ENCODE measurements around the gene RIN1. TPM values are rescaled to one million over a fixed set of nuclear protein-coding genes. Genes with fewer than 3 reads are reported as not detected.

The RIN1 gene
- total RNA-seq, 2 experiments from 2014 or later: 0.53 to 0.75 TPM

DNA sequence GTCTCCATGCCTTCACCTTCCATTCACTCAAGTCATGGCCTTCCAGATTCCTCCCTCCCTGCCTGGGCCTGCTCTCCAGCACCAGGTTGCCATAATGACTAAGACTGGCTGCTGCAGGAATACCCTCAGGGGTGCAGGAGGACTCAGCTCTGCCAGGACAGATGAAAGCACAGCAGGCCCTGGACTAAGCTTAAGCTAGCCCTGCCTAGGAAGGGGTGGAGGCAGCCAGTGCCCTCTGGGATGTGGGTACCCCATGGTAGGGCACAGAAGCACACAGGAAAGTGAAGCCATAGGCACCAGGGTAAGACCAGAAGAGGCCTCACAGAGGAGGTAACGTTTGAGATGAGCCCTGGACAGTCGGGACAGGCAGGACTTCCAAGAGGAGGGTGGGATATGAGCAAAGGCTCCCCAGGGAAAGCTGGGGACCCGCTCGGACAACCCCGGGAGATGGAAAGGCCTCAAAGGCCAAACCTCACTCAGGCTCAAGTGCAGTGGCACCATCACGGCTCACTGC is 3.0 kb upstream of the RIN1 start:
- ChIA-PET CTCF (interaction anchor here (1.8 kb wide), 1 partner anchor 28 kb away, joined by 7 read pairs; no protein-coding TSS in a partner anchor), POLR2A (no interaction called here)

DNA sequence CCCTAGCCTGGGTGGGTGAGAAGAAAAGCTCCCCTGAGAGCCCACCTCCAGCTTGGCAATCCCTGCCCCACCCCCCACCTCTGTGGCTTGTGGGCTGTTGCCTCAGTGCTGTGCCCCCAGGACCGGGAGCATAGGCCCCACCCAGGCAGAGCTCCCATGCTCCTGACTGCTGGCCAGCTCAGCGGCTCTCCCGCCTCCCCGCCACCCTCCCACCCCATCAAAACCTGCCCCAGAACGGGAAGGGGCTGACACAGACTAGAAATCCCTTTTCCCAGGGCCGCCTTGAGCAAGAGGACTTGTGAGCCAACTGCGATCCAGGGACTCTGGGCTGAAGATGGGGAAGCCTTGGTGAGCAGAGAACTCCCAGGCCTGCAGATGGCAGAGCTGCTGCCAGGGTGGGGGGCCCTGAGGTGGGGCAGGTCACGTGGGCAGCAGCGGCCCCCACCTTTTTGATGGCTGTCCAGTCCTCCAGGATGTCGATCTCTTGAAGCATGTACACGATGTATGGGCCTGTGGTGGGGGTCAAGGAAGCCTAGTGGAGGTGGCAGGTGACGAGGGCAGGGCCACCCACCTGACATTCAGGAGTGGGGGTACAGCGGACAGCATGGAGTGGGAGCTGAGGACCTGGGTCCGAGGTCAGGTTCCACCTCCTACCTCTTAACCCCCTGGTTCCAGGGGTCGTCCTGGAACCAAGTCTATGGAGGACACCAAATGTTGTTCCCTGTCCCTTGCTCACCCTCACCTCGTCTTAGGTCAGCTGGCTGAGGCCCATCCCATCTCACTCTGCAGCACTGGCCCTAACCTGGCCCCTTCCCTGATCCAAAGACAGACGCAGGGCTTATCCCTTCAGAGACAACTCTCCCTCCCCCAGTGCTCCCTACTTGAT is 2.3 kb upstream of the RIN1 start:
- POLR2A ChIA-PET: interaction anchor here (0.9 to 1.3 kb wide), 2 partner anchors 8 to 26 kb away, joined by 3 to 7 read pairs; no protein-coding TSS in a partner anchor
- CTCF ChIA-PET: interaction anchor here (0.6 to 1.8 kb wide), 7 partner anchors 9 to 93 kb away, joined by 3 to 7 read pairs (median 3); partner anchors contain the start of gene B4GAT1

DNA sequence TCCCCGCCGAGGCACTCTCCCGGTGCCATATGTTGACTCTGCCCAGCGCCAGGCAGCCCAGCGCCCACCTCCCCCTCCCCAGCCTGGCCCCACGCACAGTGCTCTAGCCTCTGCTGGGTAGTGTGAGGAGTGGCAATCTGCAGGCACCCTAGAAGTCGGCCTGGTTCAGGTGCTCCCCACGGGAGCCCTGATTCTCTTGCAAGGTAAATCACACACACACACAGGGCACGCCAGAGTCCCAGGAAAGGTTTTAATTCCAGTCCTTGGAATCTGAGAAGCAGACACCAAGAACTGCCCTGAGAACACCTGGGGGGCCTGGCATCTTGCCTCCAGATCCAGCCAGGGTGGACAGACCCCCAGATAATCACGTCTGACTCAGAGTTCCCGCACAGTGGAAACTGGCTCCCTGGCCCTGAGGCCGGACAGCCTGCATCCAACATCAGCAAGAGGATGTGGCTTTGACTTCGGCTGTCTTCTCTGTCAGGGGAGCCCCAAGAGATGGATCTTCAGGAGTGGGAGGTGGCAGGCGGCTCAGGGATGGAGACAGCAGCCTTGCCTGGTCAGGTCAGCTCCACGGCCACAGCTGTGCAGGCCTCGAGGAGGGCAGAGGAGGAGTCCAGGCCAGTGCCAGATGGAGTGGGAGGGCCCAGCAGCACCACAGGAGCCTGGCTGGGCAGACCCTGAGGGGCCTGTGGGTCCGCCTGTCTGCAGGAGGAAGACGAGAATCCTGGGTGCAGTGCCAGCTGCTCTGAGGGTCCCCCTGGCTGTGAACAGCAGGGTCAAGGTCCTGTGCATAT is 1.1 kb upstream of the RIN1 start:
- CTCF ChIA-PET: interaction anchor here (0.9 to 2.3 kb wide), 5 partner anchors 8 to 26 kb away, joined by 3 to 11 read pairs (median 5); partner anchors contain the start of gene BRMS1

DNA sequence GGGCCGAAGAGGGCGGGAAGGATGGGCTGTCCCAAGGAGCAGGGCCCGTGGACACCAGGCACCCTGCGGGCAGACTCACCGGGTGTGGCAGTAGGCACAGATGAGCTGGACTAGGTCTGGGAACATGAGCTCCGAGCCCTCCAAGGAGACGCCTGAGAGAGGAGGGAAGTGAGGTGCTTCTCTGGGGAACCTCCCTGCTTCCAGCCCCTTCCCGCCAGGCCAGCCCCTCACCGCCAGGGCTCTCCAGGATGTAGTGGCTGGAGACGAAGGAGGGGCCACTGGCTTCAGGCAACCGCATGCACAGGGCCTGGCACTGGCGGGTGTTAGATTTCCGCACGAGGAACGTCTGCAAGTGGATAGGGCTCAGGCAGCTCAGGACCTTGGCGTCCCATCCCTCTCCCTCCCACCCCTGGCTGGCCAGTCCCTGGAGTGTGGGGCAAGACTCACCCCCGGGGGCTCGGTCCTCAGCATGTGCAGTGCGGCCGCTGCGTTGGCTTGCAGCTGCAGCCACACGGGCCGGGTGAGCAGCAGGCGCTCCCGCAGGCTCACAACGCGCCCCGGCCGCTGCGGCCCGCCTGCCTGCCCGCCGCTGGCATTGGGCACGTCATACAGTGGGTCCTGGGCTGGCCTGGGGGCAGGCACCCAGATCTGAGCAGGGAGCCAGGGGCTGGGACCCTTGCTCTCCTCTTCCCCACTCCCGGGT is 552 bp downstream of the RIN1 start:
- ChIA-PET POLR2A (interaction anchor here (0.7 to 1.0 kb wide), 4 partner anchors 13 to 46 kb away, joined by 3 to 4 read pairs (median 3); partner anchors contain the start of genes SLC29A2 and YIF1A), CTCF (interaction anchor here (1.0 to 8.5 kb wide), 6 partner anchors 9 to 86 kb away, joined by 3 to 111 read pairs (median 4); partner anchors contain the start of genes BRMS1 and CD248)

More for the DNA sequence above, 1.1 kb upstream of the RIN1 start:
- POLR2A ChIA-PET: interaction anchor here (0.9 to 1.3 kb wide), 2 partner anchors 9 to 25 kb away, joined by 3 to 7 read pairs; no protein-coding TSS in a partner anchor

DNA sequence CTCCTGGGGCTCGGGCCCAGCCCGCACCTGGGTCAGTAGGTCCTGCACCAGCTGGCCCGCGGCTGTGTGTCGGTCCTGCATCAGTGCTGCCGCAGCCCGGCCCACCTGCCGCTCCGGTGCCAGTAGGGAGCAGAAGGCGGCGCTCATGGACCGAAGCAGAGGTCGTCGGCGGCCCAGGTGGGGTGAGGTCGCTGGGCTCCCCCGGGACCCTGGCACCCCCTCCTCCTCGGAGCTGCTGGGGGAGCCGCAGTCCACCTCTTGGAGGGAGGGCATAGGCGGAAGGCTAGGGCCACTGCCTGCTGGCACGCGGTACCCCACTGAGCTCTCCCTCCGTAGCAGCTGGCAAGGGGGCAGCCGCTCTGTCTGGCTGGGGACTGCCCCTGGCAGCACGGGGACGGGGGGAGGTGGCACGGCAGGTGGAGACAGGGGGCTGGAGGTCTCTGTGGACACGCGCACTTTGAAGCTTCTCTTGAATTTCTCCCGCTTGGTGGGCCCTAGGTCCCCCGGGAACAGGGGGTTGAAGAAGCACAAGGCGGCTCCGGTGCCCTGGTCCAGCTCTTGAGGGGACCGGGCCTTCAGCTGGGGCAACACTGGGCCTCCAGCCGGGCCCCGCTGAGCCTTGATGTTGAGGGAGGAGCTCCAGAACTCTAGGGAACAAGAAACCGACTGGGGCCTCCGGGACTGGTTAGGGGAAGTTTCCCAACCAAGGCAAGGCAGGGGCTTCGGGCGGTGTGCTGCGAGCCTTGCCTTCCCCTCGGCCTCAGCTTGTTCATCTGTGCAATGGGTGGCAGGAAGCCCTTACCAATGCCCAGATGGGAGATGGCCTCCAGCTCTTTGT is 1.4 kb downstream of the RIN1 start:
- ChIA-PET CTCF (interaction anchor here (1.0 to 8.5 kb wide), 4 partner anchors 8 to 52 kb away, joined by 3 to 111 read pairs (median 8); partner anchors contain the start of genes BRMS1 and CD248), POLR2A (interaction anchor here (0.9 kb wide), 1 partner anchor 22 kb away, joined by 3 read pairs; no protein-coding TSS in a partner anchor)

DNA sequence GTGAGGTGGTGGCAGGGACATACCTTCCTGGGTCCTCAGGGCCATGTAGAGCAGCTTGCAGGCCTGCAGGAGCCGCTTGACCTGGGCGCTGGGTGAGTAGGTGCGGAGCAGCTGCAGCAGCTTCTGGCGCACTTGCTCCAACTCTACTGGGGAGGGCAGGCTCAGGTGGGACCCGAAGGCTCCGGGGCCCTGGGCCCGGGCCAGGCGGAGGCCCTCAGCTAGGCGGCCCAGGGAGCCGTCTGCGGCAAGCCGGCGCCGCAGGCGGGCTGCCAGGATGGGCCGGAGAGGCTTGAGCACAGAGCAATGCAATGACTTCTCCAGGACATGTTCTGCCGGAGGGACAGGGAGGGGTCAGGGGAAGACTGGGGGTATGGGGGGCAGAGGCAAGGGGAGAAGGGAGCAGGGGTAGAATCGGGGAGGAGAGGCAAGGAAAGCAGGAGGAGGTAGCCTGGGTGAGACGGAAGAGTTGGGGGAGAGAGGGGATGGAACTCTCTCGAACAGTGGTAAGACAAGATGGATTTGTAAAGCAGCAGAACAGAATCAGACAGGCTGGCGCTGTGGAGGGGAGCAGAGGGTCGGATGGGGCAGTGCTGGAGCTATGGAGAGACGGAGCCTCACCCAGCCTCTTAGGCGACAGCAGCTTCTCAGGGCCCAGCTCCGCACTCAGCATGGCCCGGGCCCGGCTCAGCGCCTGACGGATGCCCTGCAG is 2.2 kb downstream of the RIN1 start:
- ChIA-PET CTCF (interaction anchor here (8.5 kb wide), 1 partner anchor 19 kb away, joined by 111 read pairs; the partner anchor contains the start of gene CD248), POLR2A (no interaction called here)

DNA sequence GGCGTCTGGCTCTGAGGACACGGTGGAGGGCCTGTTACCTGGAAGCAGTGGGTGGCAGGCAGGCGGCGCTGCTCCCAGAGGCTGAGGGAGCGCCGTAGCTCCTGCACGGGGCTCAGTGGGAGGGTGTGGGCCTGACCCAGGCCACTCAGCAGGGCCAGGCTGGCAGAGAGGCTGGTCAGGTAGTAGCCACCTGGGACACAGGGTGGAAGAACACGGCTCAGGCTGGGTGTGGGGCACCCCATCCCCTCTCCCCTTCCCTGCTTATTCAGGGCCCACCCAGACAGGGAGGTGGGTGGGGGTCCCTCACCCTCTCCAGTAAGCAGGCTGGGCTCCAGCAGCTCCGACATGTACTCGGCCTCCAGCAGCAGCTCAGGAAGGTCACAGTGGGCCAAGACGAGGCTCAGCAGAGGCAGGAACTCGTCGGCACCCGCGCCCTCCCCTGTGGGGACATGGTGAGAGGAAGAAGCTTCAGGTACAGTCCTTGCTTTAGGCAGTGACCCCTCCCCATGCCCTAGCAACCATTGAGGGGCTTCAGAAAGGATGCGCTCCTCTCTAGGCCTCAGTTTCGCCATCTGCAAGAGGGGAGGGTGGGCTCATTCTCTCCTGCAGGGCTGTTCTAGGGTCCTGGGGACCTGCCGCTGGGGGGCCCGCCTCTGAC is 2.9 kb downstream of the RIN1 start:
- CTCF ChIA-PET: interaction anchor here (8.5 kb wide), 1 partner anchor 18 kb away, joined by 111 read pairs; the partner anchor contains the start of gene CD248
- POLR2A ChIA-PET: no interaction called here

DNA sequence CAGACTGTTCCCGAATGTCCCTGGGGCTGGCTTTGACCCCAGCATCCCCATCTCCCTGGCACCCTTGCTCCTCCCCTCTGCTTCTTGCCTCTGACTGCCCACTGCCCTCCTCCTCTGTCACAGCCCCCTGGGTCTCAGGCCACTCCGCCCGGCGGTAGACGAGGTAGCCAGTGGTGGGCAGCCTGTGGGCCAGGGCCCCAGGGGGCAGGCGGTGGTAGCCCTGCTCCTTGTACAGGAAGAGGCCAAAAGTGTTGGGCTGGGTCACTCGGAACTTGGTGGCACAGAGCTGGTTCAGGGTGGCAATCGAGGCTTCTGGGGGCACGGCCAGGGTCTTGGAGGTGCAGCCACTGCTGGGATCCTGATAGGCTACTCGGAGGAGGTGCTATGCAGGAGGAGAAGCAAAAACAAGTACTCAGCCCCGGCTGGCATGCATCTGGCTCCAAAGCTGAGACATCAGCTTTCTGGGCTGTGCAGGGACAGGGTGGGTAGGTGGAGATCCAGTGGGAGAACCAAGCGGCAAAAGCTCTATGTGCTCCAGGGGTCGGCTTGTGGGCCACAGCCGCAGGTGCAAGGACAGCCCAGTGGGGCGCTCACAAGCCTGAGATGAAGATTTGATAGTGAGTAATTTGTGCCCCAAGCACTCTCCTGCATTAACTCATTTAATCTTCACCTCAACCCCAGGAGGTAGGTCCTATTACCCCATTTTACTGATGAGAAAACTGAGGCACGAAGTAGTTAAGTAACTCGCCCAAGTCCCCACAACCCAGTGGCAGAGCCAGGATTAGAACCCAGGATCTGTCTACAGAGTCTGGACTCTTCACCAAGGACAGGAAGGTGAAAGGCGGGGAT is 3.6 kb downstream of the RIN1 start:
- ChIA-PET CTCF (interaction anchor here (0.6 to 8.5 kb wide), 2 partner anchors 18 to 41 kb away, joined by 4 to 111 read pairs; partner anchors contain the start of gene CD248), POLR2A (no interaction called here)

DNA sequence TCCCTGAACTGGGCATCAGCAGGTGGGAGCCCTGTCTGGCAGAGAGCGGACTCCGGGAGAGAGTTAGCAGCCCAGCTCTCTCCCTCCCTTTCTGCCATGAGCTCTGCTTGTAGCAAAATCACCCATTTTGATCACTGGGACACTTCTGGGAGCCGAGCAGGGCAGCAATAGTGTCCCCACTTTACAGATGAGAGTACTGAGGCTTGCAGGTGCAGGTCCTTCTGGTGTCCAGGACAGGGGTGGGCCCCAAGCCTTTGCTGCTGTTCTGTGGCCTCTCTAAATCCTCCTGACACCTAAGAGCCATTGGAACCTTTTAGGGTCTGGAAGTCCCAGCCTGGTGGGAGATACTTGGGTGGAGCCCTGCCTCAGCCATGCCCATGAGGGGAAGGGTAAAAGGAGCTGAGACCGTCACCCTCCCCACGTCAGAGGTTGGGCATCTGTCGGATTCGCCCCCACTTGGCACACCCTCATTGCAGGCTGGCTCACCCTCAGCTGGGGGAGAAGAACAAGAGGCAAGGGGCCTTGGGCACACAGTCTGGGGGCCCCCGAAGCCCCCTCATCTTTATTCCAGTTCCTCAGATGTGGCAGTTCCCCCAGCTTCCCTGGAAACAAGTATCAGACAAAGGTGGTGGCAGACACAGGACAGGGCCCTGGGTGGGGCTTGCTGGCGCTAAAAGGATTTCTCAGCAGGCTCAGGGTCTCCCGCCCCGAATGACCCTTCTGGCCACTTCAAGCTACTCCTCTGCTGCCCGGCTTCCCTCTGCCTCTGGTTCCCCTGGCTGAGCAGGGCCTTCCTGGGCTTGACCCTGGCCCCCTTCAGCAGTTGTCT is 4.5 kb downstream of the RIN1 start:
- ChIA-PET CTCF (interaction anchor here (0.6 to 8.5 kb wide), 2 partner anchors 17 to 42 kb away, joined by 4 to 111 read pairs; partner anchors contain the start of gene CD248), POLR2A (no interaction called here)

DNA sequence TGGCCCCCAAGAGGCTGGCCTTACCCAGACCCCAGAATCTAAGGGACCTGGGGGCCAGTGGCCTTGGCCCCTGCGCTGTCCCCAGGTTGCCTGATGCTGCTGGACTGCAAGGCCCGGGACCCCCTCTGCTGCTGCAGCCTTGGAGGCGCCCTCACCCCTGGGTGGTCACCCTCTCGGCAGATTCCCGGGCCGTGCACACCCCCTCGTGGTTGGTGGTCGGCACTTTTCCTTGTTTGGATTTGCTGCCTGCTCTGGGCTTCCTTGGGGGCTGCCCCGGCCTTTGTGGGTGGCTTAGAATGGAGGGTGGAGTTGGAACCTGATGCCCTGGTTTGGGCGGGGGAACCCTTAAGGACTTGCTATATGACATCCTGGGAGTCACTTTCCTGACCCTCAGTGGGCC is 5.3 kb downstream of the RIN1 start:
- ChIA-PET CTCF (interaction anchor here (8.5 kb wide), 1 partner anchor 16 kb away, joined by 111 read pairs; the partner anchor contains the start of gene CD248), POLR2A (no interaction called here)

DNA sequence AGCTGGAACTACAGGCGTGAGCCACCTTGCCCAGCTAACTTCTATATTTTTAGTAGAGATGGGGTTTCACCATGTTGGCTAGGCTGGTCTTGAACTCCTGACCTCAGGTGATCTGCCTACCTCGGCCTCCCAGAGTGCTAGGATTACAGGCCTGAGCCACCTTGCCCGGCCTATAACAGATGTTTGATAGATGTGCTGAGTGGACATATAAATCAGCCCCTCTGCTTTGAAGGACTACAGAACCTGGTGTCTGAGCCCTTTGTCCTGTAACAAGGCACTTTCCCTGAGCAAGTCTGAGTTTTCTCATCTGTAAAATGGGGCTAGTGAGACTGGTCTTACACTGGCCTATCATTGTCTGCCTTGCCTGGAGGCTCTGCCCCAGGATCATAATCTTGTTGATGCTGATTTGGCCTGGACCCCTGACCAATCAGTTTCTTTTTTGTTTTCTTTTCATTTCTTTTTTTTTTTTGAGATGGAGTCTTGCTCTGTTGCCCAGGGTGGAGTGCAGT is 7.0 kb downstream of the RIN1 start:
- ChIA-PET CTCF (interaction anchor here (0.7 to 8.5 kb wide), 5 partner anchors 14 to 209 kb away, joined by 3 to 111 read pairs (median 5); partner anchors contain the start of genes BRMS1 and CD248), POLR2A (interaction anchor here (0.7 kb wide), 1 partner anchor 12 kb away, joined by 3 read pairs; no protein-coding TSS in a partner anchor)

DNA sequence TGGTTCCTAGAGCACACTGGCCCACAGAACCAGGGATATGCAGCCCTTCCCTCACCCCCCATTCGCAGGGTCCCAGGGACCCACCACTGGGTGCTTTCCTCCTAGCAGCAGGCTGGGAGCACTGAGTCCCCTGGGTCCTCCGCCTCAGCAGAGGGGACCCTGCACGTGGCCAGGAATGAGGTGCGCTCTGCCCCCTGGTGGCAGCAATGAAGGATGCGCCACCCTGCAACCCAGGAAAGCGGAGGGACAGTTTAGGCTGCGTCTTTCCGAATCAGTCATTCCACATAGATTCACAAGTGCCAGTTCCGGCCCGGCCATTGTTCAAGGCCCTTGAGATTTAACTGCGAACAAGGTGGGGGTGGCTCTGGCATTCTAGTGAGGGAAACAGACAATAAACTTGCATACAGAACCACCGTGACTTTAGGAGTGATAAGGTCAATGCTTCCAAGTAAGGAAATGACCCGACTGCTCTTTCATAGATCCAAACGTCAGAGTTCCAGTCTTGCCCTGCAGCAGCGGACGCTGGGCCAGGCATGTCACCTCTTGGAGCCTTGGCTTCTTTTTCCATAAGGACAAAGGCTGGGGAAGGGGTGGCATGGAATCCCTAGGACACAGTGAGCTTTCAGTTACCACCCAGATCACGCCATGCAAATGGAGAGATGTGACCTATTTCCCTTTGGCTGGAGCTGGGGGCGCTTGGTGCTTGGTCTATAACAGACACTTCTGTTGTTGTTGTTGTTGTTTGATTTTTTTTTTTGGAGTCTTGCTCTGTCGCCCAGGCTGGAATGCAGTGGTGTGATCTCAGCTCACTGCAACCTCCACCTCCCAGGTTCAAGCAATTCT is 7.7 kb downstream of the RIN1 start:
- ChIA-PET POLR2A (interaction anchor here (0.7 kb wide), 1 partner anchor 11 kb away, joined by 3 read pairs; no protein-coding TSS in a partner anchor), CTCF (interaction anchor here (0.9 to 8.5 kb wide), 4 partner anchors 13 to 79 kb away, joined by 4 to 111 read pairs (median 5); partner anchors contain the start of genes BRMS1 and CD248)

DNA sequence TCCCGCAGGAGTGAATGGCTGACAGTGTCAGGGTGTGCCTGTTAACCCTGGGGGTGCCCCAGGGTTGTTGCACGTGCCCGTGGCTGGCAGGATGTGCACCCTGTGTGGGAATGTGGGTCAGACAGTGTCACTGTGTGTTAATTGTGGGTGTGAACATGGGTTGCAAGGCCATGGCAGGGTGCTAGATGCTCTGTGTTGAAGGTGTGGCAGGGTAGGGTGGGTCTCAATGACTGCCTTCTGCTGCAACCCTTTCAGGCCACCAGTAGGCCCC is 8.3 kb downstream of the RIN1 start:
- ChIA-PET POLR2A (no interaction called here), CTCF (no interaction called here)

Data from activated CD8-positive, alpha-beta memory T cell treated with anti-CD3 and anti-CD28 coated beads for 36 hours (primary cell).